GM12878 (cell line): ENCODE results near the gene METTL16. TPM values are rescaled to one million over a fixed set of nuclear protein-coding genes. Genes with fewer than 3 reads are reported as not detected.

Experiments used
- BCLAF1 ChIP-seq: fragments of 450-650 bp; IDR thresholded peaks from 2 replicates; pipeline ENCODE4 v1.6.1; 2017; ENCODE audit warnings: antibody characterized with exemption, mild to moderate bottlenecking, moderate library complexity
- CBFB ChIP-seq: IDR thresholded peaks from 2 replicates; pipeline ENCODE4 v1.6.1; 2016; ENCODE audit warnings: antibody characterized with exemption, low read depth
- CUX1 ChIP-seq: IDR thresholded peaks from 2 replicates; pipeline ENCODE4 v1.6.1; 2012; ENCODE audit warnings: improper control_type of control experiment, low read depth, low read length; ENCODE audit not compliant: insufficient replicate concordance
- DPF2 ChIP-seq: fragments of 450-650 bp; IDR thresholded peaks from 2 replicates; pipeline ENCODE4 v1.6.1; 2017; ENCODE audit warnings: mild to moderate bottlenecking
- E2F4 ChIP-seq: IDR thresholded peaks from 2 replicates; pipeline ENCODE4 v1.6.1; 2012; ENCODE audit warnings: low read depth, low read length, improper control_type of control experiment
- EED ChIP-seq: sonication (generic); IDR thresholded peaks from 2 replicates; pipeline ENCODE4 v1.6.1; 2016; ENCODE audit warnings: antibody characterized with exemption, low read depth
- ETV6 ChIP-seq, 2 experiments: fragments of 450-650 bp in 1 of 2; IDR thresholded peaks in 1 of 2; conservative IDR thresholded peaks in 1 of 2; 2 replicates each; pipeline ENCODE4 v1.6.1; 2014; ENCODE audit warnings: antibody characterized with exemption in 1 of 2, borderline replicate concordance in 1 of 2, low read depth in 1 of 2, mild to moderate bottlenecking in 1 of 2, moderate library complexity in 1 of 2
- MTA3 ChIP-seq: IDR thresholded peaks from 2 replicates; pipeline ENCODE4 v1.6.1; 2012; ENCODE audit warnings: low read length, inconsistent platforms, borderline replicate concordance
- NBN ChIP-seq: fragments of 450-650 bp; IDR thresholded peaks from 2 replicates; pipeline ENCODE4 v1.6.1; 2016
- NFYA ChIP-seq: IDR thresholded peaks from 2 replicates; pipeline ENCODE4 v1.6.1; 2011; ENCODE audit warnings: low read depth, mild to moderate bottlenecking, low read length, improper control_type of control experiment, borderline replicate concordance
- PML ChIP-seq: IDR thresholded peaks from 2 replicates; pipeline ENCODE4 v1.6.1; 2012; ENCODE audit warnings: low read length, inconsistent platforms
- PRDM15 ChIP-seq: fragments of 450-650 bp; formaldehyde crosslinking; IDR thresholded peaks from 2 replicates; pipeline ENCODE4 v1.4.0; 2020; ENCODE audit warnings: mild to moderate bottlenecking, moderate library complexity
- RB1 ChIP-seq: fragments of 450-650 bp; formaldehyde crosslinking; IDR thresholded peaks from 2 replicates; pipeline ENCODE4 v1.6.1; 2017; ENCODE audit warnings: mild to moderate bottlenecking, borderline replicate concordance
- SMAD5 ChIP-seq: IDR thresholded peaks from 2 replicates; pipeline ENCODE4 v1.6.1; 2016; ENCODE audit warnings: antibody characterized with exemption, low read depth
- SP1 ChIP-seq: IDR thresholded peaks from one replicate; pipeline ENCODE4 v1.6.1; 2011; ENCODE audit warnings: low read depth, low read length
- ZNF24 ChIP-seq: fragments of 450-650 bp; IDR thresholded peaks from 2 replicates; pipeline ENCODE4 v1.6.1; 2017; ENCODE audit warnings: antibody characterized with exemption, mild to moderate bottlenecking
- ZNF384 ChIP-seq: IDR thresholded peaks from 2 replicates; pipeline ENCODE4 v1.6.1; 2012; ENCODE audit warnings: low read depth, mild to moderate bottlenecking, low read length, improper control_type of control experiment, borderline replicate concordance
- polyA plus RNA-seq, 11 experiments: library from polyadenylated mRNA; depleted of rRNA in 4 of 11; unstranded in 6 of 11; stranded (reverse) in 5 of 11; fragments of >200 nt; fragmentation: Nextera tagmentation in 4 of 11; fragmentation: Illumina TruSeq in 1 of 11; extraction: Ambion mirVana in 4 of 11; extraction: Trizol in 1 of 11; gene quantifications; 1 replicate in 1 of 11; 2 replicates in 10 of 11; pipeline versions ENCODE4 v1.2.1 to v1.2.3, GENCODE V29; 2011 to 2016; ENCODE audit warnings: inconsistent platforms in 2 of 11, missing spikeins in 2 of 11, low read depth in 1 of 11
- total RNA-seq, 4 experiments: library from RNA; depleted of rRNA in 3 of 4; stranded (reverse); fragments of >200 nt in 3 of 4; fragmentation: Illumina TruSeq in 1 of 4; extraction: Trizol in 1 of 4; gene quantifications; 2 replicates each; pipeline versions ENCODE4 v1.2.1 to v1.2.3, GENCODE V29; 2013 to 2021

Gene METTL16
- total and polyA plus RNA-seq, 10 of the 15 experiments (the other 5 are each of a cell fraction or from before 2014, with no cell fraction given), result 15.6 to 34.3 (median 23.7) TPM

GRCh38 chr17:2401426-2402221, 110.1 kb downstream of the METTL16 start (continued):
- 0 out of 2 replicates have a peak, but pooled peaks have one; percentile 53 for TF ChIP-seq BCLAF1
- no peak for TF ChIP-seq ETV6 (conservative IDR thresholded peaks at IDR 0.05 in 1 of 2, IDR thresholded peaks at IDR 0.05 in 1 of 2; ENCODE audit: borderline replicate concordance in 1 of 2, low read depth in 1 of 2)
- TF ChIP-seq ZNF24, result no peak
- TF ChIP-seq EED, result no peak
- TF ChIP-seq CUX1, result no peak
- no peak; the same call in 1 of the 2 replicates for TF ChIP-seq RB1
- no peak for TF ChIP-seq NFYA
- 0 out of 2 replicates have a peak, but pooled peaks have one; percentile 17 for TF ChIP-seq PML
- peak; percentile 22; the same call in 1 of the 2 replicates for TF ChIP-seq CBFB
- peak; percentile 78 for TF ChIP-seq NBN
- no peak for TF ChIP-seq MTA3
- TF ChIP-seq DPF2, result peak; percentile 60
- no peak for TF ChIP-seq ZNF384
- no peak for TF ChIP-seq SMAD5
- no peak for TF ChIP-seq PRDM15 (CRISPR knock-in tag)
- TF ChIP-seq E2F4, result no peak; the same call in 1 of the 2 replicates
- peak; percentile 98 for TF ChIP-seq SP1
